OCI-LY1 (cell line): ENCODE results near the gene DTNBP1.

Experiments
- H2AFZ ChIP-seq: fragments of 200-600 bp; sonication (generic), shearing (Covaris generic); 2 replicates; pipeline ENCODE4 v1.6.0; 2014; ENCODE audit warnings: antibody characterized with exemption, mild to moderate bottlenecking, low read length
- H3F3A ChIP-seq: fragments of 200-600 bp; sonication (generic), shearing (Covaris generic); 2 replicates; pipeline ENCODE4 v1.6.0; 2014; ENCODE audit warnings: mild to moderate bottlenecking, antibody characterized with exemption, low read length, moderate library complexity; ENCODE audit not compliant: insufficient read depth
- H3K27ac ChIP-seq: fragments of 200-600 bp; sonication (generic); 2 replicates; pipeline ENCODE4 v1.5.1; 2014; ENCODE audit warnings: low read length, mixed run types, mild to moderate bottlenecking, low read depth; ENCODE audit not compliant: poor library complexity, severe bottlenecking
- H3K27me3 ChIP-seq: fragments of 200-600 bp; sonication (generic); 2 replicates; pipeline ENCODE4 v1.6.0; 2014; ENCODE audit warnings: antibody characterized with exemption, mild to moderate bottlenecking, low read length, moderate library complexity; ENCODE audit not compliant: insufficient read depth
- H3K36me3 ChIP-seq: fragments of 200-600 bp; sonication (generic); 2 replicates; pipeline ENCODE4 v1.6.1; 2014; ENCODE audit warnings: mild to moderate bottlenecking, antibody characterized with exemption, low read length, moderate library complexity, mixed read lengths; ENCODE audit not compliant: insufficient read depth
- H3K4me1 ChIP-seq: fragments of 200-600 bp; sonication (generic); 2 replicates; pipeline ENCODE4 v1.5.1; 2014; ENCODE audit warnings: mild to moderate bottlenecking, low read length, moderate library complexity; ENCODE audit not compliant: insufficient read depth, severe bottlenecking
- H3K4me2 ChIP-seq: fragments of 200-600 bp; sonication (generic), shearing (Covaris generic); 2 replicates; pipeline ENCODE4 v1.6.1; 2014; ENCODE audit warnings: low read length
- H3K4me3 ChIP-seq: fragments of 200-600 bp; sonication (generic); 2 replicates; pipeline ENCODE4 v1.5.1; 2014; ENCODE audit warnings: low read length, low read depth, mild to moderate bottlenecking, mixed read lengths; ENCODE audit not compliant: poor library complexity, severe bottlenecking
- H3K79me2 ChIP-seq: fragments of 200-600 bp; shearing (Covaris generic); 2 replicates; pipeline ENCODE4 v1.6.1; 2016; ENCODE audit warnings: mixed run types, low read length, mixed read lengths; ENCODE audit not compliant: insufficient read depth
- H3K9ac ChIP-seq: fragments of 200-600 bp; sonication (generic), shearing (Covaris generic); 2 replicates; pipeline ENCODE4 v1.6.1; 2014; ENCODE audit warnings: mild to moderate bottlenecking, low read length, mixed read lengths
- H3K9me2 ChIP-seq: fragments of 200-600 bp; sonication (generic), shearing (Covaris generic); 2 replicates; pipeline ENCODE4 v1.6.1; 2014; ENCODE audit warnings: low read depth, mild to moderate bottlenecking, low read length, mixed read lengths
- H3K9me3 ChIP-seq: fragments of 200-600 bp; shearing (Covaris generic); 2 replicates; pipeline ENCODE4 v1.6.1; 2014; ENCODE audit warnings: low read length, mixed read lengths
- H4K20me1 ChIP-seq: fragments of 200-600 bp; sonication (generic), shearing (Covaris generic); 2 replicates; pipeline ENCODE4 v1.6.0; 2016; ENCODE audit warnings: mild to moderate bottlenecking, low read length; ENCODE audit not compliant: insufficient read depth
- CTCF ChIP-seq: fragments of 200-600 bp; sonication (generic), shearing (Covaris generic); IDR thresholded peaks from 2 replicates; pipeline ENCODE4 v1.5.1; 2017; ENCODE audit warnings: mild to moderate bottlenecking, antibody characterized with exemption, low read length, moderate library complexity, mixed read lengths
- EZH2 ChIP-seq: fragments of 200-600 bp; sonication (generic), shearing (Covaris generic); IDR thresholded peaks from 2 replicates; pipeline ENCODE4 v1.8.0; 2017; ENCODE audit warnings: borderline replicate concordance, mixed run types, mild to moderate bottlenecking, antibody characterized with exemption, low read length, moderate library complexity, mixed read lengths

The DTNBP1 gene

GRCh38 chr6:15577106-15577505, 85.7 kb downstream of the DTNBP1 start:
- Histone ChIP-seq H3K4me2 (no peak overlapping the region), H2AFZ (no peak overlapping the region), H3F3A (no peaks in the 10 kb centered on the region), H3K4me3 (no peak overlapping the region), H4K20me1 (no peaks in the 10 kb centered on the region), H3K27me3 (no peaks in the 10 kb centered on the region), H3K79me2 (no peaks in the 10 kb centered on the region; the same call in 1 of the 2 replicates), H3K36me3 (peaks cover 16% of the 10 kb centered on the region), H3K27ac (no peak overlapping the region), H3K9me3 (no peaks in the 10 kb centered on the region), H3K9me2 (no peaks in the 10 kb centered on the region), H3K4me1 (peaks cover 16% of the 10 kb centered on the region), H3K9ac (no peak overlapping the region)
- no peak for TF ChIP-seq EZH2
- TF ChIP-seq CTCF: no peak

- Histone ChIP-seq H3K4me2 (no peak overlapping the region), H3K27me3 (no peaks in the 10 kb centered on the region), H3K4me1 (peaks cover 16% of the 10 kb centered on the region), H3K9me3 (no peaks in the 10 kb centered on the region), H3F3A (no peaks in the 10 kb centered on the region), H3K4me3 (no peak overlapping the region), H3K27ac (no peak overlapping the region), H3K79me2 (no peaks in the 10 kb centered on the region; the same call in 1 of the 2 replicates), H4K20me1 (no peaks in the 10 kb centered on the region), H3K9me2 (no peaks in the 10 kb centered on the region), H2AFZ (no peak overlapping the region), H3K9ac (no peak overlapping the region), H3K36me3 (peaks cover 16% of the 10 kb centered on the region)
- TF ChIP-seq EZH2 (no peak), CTCF (no peak)
Measured at GRCh38 chr6:15575357-15576033, 87.3 kb downstream of the DTNBP1 start.

GRCh38 chr6:15574486-15574885, 88.3 kb downstream of the DTNBP1 start:
- Histone ChIP-seq H3K27me3 (no peaks in the 10 kb centered on the region), H3K9me3 (no peaks in the 10 kb centered on the region), H3K27ac (no peak overlapping the region), H3K79me2 (no peaks in the 10 kb centered on the region), H2AFZ (no peak overlapping the region), H3K4me2 (no peak overlapping the region), H3K4me3 (no peak overlapping the region), H3K36me3 (peaks cover 16% of the 10 kb centered on the region), H4K20me1 (no peaks in the 10 kb centered on the region), H3K4me1 (peaks cover 16% of the 10 kb centered on the region), H3F3A (no peaks in the 10 kb centered on the region), H3K9ac (no peak overlapping the region), H3K9me2 (no peaks in the 10 kb centered on the region)
- TF ChIP-seq EZH2 (no peak), CTCF (no peak)
